GM23338 (cell line): ENCODE measurements around the gene MVB12B. TPM values are rescaled to one million over a fixed set of nuclear protein-coding genes. Genes with fewer than 3 reads are reported as not detected.

ENCODE experiments used
- ATAC-seq: fragments of 200-7000 bp; cut with Tn5 transposase; 3 replicates; pipeline ENCODE4 v1.9.1; 2020
- DNase-seq: peaks from one replicate; pipeline ENCODE4 v3.0.0-alpha.2; 2015; ENCODE audit warnings: low spot score
- H2AFZ ChIP-seq: fragments of 200-600 bp; sonication (generic); 2 replicates; pipeline ENCODE4 v1.8.0; 2016; ENCODE audit warnings: antibody characterized with exemption, mild to moderate bottlenecking, moderate library complexity
- H3F3A ChIP-seq: fragments of 200-600 bp; sonication (generic); replicated peaks from 2 replicates; pipeline ENCODE4 v1.8.0; 2017; ENCODE audit warnings: antibody characterized with exemption, mixed run types, low read depth
- H3K27ac ChIP-seq: fragments of 200-600 bp; sonication (generic); 2 replicates; pipeline ENCODE4 v1.6.1; 2016; ENCODE audit warnings: low read depth
- H3K27me3 ChIP-seq: fragments of 200-600 bp; sonication (generic); 2 replicates; pipeline ENCODE4 v1.8.0; 2016; ENCODE audit warnings: mild to moderate bottlenecking, mixed run types, moderate library complexity; ENCODE audit not compliant: insufficient read depth
- H3K36me3 ChIP-seq: fragments of 200-600 bp; sonication (generic); 2 replicates; pipeline ENCODE4 v1.8.0; 2016; ENCODE audit warnings: mild to moderate bottlenecking; ENCODE audit not compliant: insufficient read depth
- H3K4me1 ChIP-seq: fragments of 200-600 bp; sonication (generic); 2 replicates; pipeline ENCODE4 v1.8.0; 2016; ENCODE audit warnings: mild to moderate bottlenecking, moderate library complexity; ENCODE audit not compliant: insufficient read depth
- H3K4me2 ChIP-seq: fragments of 200-600 bp; sonication (generic); 2 replicates; pipeline ENCODE4 v1.7.1; 2017; ENCODE audit warnings: mixed run types
- H3K4me3 ChIP-seq: fragments of 200-600 bp; sonication (generic); 2 replicates; pipeline ENCODE4 v1.6.1; 2016; ENCODE audit warnings: mixed run types
- H3K79me2 ChIP-seq: fragments of 200-600 bp; sonication (generic); replicated peaks from 2 replicates; pipeline ENCODE4 v1.8.0; 2017; ENCODE audit warnings: mild to moderate bottlenecking; ENCODE audit not compliant: insufficient read depth
- H3K9me2 ChIP-seq: fragments of 200-600 bp; sonication (generic); 2 replicates; pipeline ENCODE4 v1.8.0; 2017; ENCODE audit not compliant: insufficient read depth
- H4K20me1 ChIP-seq: fragments of 200-600 bp; sonication (generic); replicated peaks from 2 replicates; pipeline ENCODE4 v1.8.0; 2017; ENCODE audit warnings: mild to moderate bottlenecking; ENCODE audit not compliant: insufficient read depth
- H3K27ac Mint-ChIP-seq: 2 replicates; pipeline ENCODE4 v1.8.0; 2020; ENCODE audit warnings: inconsistent platforms, mild to moderate bottlenecking, moderate library complexity, mixed read lengths
- H3K27me3 Mint-ChIP-seq: 3 replicates; pipeline ENCODE4 v1.8.0; 2022; ENCODE audit warnings: low read depth, mild to moderate bottlenecking, moderate library complexity, mixed read lengths, inconsistent platforms; ENCODE audit not compliant: insufficient read depth, poor library complexity
- H3K36me3 Mint-ChIP-seq: 3 replicates; pipeline ENCODE4 v1.8.0; 2021; ENCODE audit warnings: low read depth, mild to moderate bottlenecking, inconsistent platforms, moderate library complexity, mixed read lengths
- H3K4me1 Mint-ChIP-seq: 3 replicates; pipeline ENCODE4 v1.8.0; 2020; ENCODE audit warnings: mild to moderate bottlenecking, inconsistent platforms, mixed read lengths
- H3K4me3 Mint-ChIP-seq: 3 replicates; pipeline ENCODE4 v1.8.0; 2021; ENCODE audit warnings: moderate library complexity, mild to moderate bottlenecking, inconsistent platforms, mixed read lengths
- H3K9me3 Mint-ChIP-seq: 3 replicates; pipeline ENCODE4 v1.8.0; 2020; ENCODE audit warnings: moderate library complexity, mild to moderate bottlenecking, inconsistent platforms, mixed read lengths
- CREB1 ChIP-seq: fragments of 250-450 bp; sonication (Bioruptor Pico); IDR thresholded peaks from 2 replicates; pipeline ENCODE4 v1.5.0; 2020; ENCODE audit warnings: low read depth, mild to moderate bottlenecking, moderate library complexity
- CTCF ChIP-seq, 2 experiments: fragments of 200-600 bp in 1 of 2; sonication (generic) in 1 of 2; conservative IDR thresholded peaks; 2 replicates each; pipeline versions ENCODE4 v1.5.1 to v1.6.1; 2016 to 2017; ENCODE audit warnings: antibody characterized with exemption in 2 of 2, low read depth in 2 of 2, mild to moderate bottlenecking in 2 of 2, moderate library complexity in 1 of 2
- ETS1 ChIP-seq: IDR thresholded peaks from 2 replicates; pipeline ENCODE4 v1.6.1; 2016; ENCODE audit warnings: antibody characterized with exemption
- EZH2 ChIP-seq: fragments of 200-600 bp; sonication (generic); IDR thresholded peaks from one replicate; pipeline ENCODE4 v1.8.0; 2017; ENCODE audit warnings: antibody characterized with exemption, mild to moderate bottlenecking, low read depth; ENCODE audit not compliant: unreplicated experiment
- EZH2phosphoT487 ChIP-seq: fragments of 200-600 bp; sonication (generic); IDR thresholded peaks from one replicate; pipeline ENCODE4 v1.8.1; 2018; ENCODE audit warnings: antibody characterized with exemption; ENCODE audit not compliant: unreplicated experiment
- JUNB ChIP-seq: IDR thresholded peaks from one replicate; pipeline ENCODE4 v1.6.1; 2016; ENCODE audit warnings: antibody characterized with exemption; ENCODE audit not compliant: unreplicated experiment
- NANOG ChIP-seq: IDR thresholded peaks from 2 replicates; pipeline ENCODE4 v1.6.1; 2016; ENCODE audit warnings: antibody characterized with exemption, borderline replicate concordance
- POLR2AphosphoS5 ChIP-seq: IDR thresholded peaks from 2 replicates; pipeline ENCODE4 v1.6.1; 2016; ENCODE audit warnings: antibody characterized with exemption, low read depth
- REST ChIP-seq: IDR thresholded peaks from one replicate; pipeline ENCODE4 v1.6.1; 2018; ENCODE audit warnings: antibody characterized with exemption; ENCODE audit not compliant: unreplicated experiment
- STAT1 ChIP-seq: IDR thresholded peaks from one replicate; pipeline ENCODE4 v1.6.1; 2016; ENCODE audit warnings: antibody characterized with exemption; ENCODE audit not compliant: unreplicated experiment
- ZNF114 ChIP-seq: fragments of 250-450 bp; sonication (Bioruptor Pico); IDR thresholded peaks from 2 replicates; pipeline ENCODE4 v1.5.0; 2020; ENCODE audit warnings: mild to moderate bottlenecking, moderate library complexity
- ZNF331 ChIP-seq: fragments of 250-450 bp; sonication (Bioruptor Pico); IDR thresholded peaks from 2 replicates; pipeline ENCODE4 v1.5.0; 2020; ENCODE audit warnings: low read depth, mild to moderate bottlenecking, moderate library complexity
- ZNF462 ChIP-seq: fragments of 250-450 bp; sonication (Bioruptor Pico); IDR thresholded peaks from 2 replicates; pipeline ENCODE4 v1.5.0; 2020; ENCODE audit warnings: mild to moderate bottlenecking, moderate library complexity
- polyA plus RNA-seq: library from polyadenylated mRNA; unstranded; fragments of >200 nt; fragmentation: Nextera tagmentation; extraction: Ambion mirVana; gene quantifications from 2 replicates; pipeline ENCODE4 v1.2.1, GENCODE V29; 2016
- total RNA-seq: library from RNA; depleted of rRNA; stranded (reverse); fragments of >200 nt; shearing (Covaris generic); gene quantifications from 2 replicates; pipeline ENCODE4 v1.2.3, GENCODE V29; 2014

The MVB12B gene
- total and polyA plus RNA-seq, 2 experiments from 2014 or later = 1.9 to 6.6 TPM

GRCh38 chr9:126487856-126488255, 161.2 kb downstream of the MVB12B start:
- no peak overlapping the region for H3K27ac Mint-ChIP-seq
- no peaks in the 10 kb centered on the region for H3K79me2 ChIP-seq
- no peaks in the 10 kb centered on the region for H3K27me3 ChIP-seq
- H3K27me3 Mint-ChIP-seq = peaks cover 3% of the 10 kb centered on the region
- no peaks in the 10 kb centered on the region for H3K36me3 ChIP-seq
- no peaks in the 10 kb centered on the region for H3F3A ChIP-seq
- H3K9me3 Mint-ChIP-seq = no peaks in the 10 kb centered on the region
- no peak overlapping the region for H3K4me3 ChIP-seq
- H4K20me1 ChIP-seq = no peaks in the 10 kb centered on the region
- peaks cover 16% of the 10 kb centered on the region for H3K4me1 Mint-ChIP-seq
- DNase-seq = no peak
- no peaks in the 10 kb centered on the region for H3K9me2 ChIP-seq
- TF ChIP-seq ZNF462 (CRISPR knock-in tag) (no peak), NANOG (no peak), JUNB (no peak), CTCF (conservative IDR thresholded peaks at IDR 0.05; ENCODE audit: low read depth in 2 of 2) (no peak), CREB1 (CRISPR knock-in tag) (no peak), ZNF331 (CRISPR knock-in tag) (no peak), REST (no peak), ZNF114 (CRISPR knock-in tag) (no peak), EZH2phosphoT487 (no peak), STAT1 (no peak), ETS1 (no peak), EZH2 (no peak), POLR2AphosphoS5 (no peak)
- H3K36me3 Mint-ChIP-seq = no peaks in the 10 kb centered on the region
- no peak overlapping the region for H2AFZ ChIP-seq
- H3K4me1 ChIP-seq = peaks cover 9% of the 10 kb centered on the region
- no peak for ATAC-seq
- H3K27ac ChIP-seq = no peak overlapping the region
- no peak overlapping the region for H3K4me2 ChIP-seq
- no peak overlapping the region for H3K4me3 Mint-ChIP-seq
